M059J (cell line): ENCODE measurements around the gene NXPH4. TPM values are rescaled to one million over a fixed set of nuclear protein-coding genes. Genes with fewer than 3 reads are reported as not detected.

Source experiments
- DNase-seq: peaks from one replicate; pipeline ENCODE4 v3.0.0-alpha.2; 2012; ENCODE audit warnings: low read depth
- total RNA-seq: library from RNA; depleted of rRNA; stranded (reverse); fragments of >200 nt; shearing (Covaris generic); gene quantifications from 2 replicates; pipeline ENCODE4 v1.2.3, GENCODE V29; 2014

Gene NXPH4
- total RNA-seq, 1 experiment from 2014 or later: 6.8 TPM

DNA sequence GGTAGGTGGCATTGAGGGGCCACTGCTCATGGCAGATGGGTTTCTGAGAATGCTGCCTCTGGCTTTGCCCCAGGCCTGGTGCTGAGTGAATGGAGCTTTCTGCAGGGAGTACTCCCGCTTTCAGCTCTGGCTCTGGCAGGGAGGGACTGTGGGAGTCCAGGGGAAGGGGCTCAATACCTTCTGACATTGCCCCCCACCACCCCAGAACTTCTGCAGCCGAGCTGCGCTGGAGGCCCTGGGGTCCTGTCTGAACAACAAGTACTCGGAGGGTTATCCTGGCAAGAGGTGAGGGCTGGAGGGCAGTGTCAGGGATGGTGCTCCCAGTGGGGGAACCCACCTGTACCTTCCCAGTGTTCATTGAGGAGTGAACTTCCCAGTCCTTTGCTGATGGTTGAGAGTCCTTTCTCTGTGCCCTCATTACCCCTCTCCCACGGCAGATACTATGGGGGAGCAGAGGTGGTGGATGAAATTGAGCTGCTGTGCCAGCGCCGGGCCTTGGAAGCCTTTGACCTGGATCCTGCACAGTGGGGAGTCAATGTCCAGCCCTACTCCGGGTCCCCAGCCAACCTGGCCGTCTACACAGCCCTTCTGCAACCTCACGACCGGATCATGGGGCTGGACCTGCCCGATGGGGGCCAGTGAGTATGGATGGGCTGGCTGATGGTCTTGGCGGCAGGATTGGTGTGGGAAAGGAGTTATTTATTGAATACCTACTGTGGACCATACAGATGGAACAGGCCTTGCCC is 14.9 kb downstream of the NXPH4 start:
- DNase-seq: no peak

GRCh38 chr12:57232156-57232756 is 15.7 kb downstream of the NXPH4 start:
- no peak for DNase-seq

GRCh38 chr12:57233357-57234232 is 17.0 kb downstream of the NXPH4 start:
- DNase-seq: no peak

GRCh38 chr12:57234233-57234570 is 17.6 kb downstream of the NXPH4 start:
- no peak for DNase-seq

GRCh38 chr12:57234571-57235016 is 18.0 kb downstream of the NXPH4 start:
- no peak for DNase-seq

- no peak for DNase-seq
These were observed 18.6 kb downstream of the NXPH4 start for GRCh38 chr12:57235017-57235727.

DNA sequence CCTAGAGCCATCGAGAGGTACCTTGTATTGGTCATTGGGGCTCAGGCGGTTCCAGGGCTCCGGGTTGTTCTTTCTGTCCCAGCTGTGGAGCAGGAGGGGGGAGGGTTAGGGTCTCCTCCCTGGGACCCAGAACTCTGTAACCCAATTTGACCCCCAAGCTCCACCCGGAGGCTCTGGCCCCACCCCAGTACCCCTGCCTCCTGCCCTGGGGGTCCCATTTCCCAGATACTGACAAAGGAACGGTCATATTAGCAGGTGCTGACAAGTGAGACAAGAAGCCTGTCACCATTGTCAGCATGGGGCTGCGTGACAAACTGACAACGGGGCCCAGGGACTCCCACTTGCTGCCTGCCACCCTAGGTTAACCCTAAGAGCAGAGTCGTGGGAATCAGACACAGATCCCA is 19.1 kb downstream of the NXPH4 start:
- DNase-seq: no peak

GRCh38 chr12:57236201-57236924 is 19.8 kb downstream of the NXPH4 start:
- no peak for DNase-seq

DNA sequence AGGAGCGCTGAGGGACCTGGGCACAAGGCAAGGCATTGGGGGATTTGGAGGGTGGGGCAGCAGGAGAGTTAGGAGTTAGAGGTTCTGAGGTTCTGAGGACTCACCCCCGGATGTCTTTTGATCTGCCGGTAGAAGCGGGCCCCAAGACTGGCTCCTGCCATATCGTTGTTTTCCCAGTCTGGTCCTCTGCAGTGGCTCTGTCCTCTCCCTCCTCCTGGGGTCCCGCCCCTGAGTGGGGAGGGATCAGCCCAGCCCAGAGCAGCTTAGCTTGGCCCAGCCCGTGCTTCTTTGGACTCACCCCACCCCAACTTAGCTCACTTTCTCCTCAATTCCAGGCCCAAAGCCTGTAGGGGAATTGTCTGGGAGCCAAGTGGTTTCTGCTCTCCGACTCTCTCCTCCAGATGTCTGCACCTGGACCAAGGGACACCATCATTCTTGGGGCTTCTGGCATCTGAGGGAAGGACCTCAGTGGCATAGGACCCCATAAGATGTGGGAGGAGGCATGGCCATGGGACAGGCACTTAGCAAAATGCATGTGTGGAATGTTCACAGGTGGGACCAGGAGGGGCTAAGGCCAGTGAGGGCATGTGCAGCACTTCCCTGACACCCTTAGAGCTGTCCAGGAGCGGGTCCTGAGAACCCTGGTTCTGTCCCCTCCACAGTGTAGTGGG is 20.5 kb downstream of the NXPH4 start:
- DNase-seq: no peak

GRCh38 chr12:57237596-57237931 is 21.0 kb downstream of the NXPH4 start:
- DNase-seq: no peak

DNA sequence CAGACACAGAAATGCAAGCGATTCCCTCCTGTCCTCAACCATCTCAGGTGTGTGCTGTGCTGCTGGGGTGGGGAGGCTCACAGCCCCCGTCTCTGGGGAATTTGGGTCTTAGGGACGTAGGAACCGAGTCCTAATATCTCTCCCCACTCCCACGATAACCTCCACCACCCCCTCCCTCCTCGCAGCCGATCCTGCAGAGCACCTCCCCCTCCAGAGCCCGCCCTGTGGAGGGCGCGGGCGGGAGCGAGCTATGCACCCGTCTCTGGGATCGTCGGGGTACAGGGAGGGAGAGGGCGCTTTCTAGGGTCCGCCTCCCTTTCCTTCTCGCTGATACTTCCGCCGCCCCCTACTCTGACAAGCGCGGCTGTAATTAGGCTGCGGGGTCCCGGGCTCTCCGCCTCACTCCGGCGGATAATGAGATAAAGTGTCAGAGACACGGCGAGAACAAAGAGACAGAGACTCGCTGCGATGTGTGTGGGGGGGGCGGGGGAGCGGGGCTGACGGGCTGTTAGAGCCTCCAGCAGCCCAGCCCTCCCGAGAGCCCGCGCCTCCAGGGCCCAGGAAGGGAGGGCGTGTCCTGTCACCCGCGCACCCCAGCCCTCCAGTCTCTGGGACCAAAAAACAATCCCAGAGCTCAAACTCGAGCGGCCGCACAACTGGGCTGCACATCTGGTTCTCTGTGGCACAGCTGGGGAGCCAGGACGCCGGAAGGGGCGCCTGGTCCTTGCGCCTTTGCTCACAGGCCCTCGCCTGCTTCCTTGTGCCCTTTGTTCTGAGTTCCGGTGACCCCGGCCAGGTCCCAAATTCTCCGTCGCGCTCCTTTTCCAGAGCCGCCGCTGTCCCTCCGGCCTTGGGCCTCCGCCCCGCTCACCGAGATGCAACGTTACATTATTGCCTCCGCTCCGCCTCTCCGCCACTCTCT is 21.6 kb downstream of the NXPH4 start:
- DNase-seq: no peak

GRCh38 chr12:57238854-57239554 is 22.4 kb downstream of the NXPH4 start:
- peak; percentile 73 for DNase-seq

DNA sequence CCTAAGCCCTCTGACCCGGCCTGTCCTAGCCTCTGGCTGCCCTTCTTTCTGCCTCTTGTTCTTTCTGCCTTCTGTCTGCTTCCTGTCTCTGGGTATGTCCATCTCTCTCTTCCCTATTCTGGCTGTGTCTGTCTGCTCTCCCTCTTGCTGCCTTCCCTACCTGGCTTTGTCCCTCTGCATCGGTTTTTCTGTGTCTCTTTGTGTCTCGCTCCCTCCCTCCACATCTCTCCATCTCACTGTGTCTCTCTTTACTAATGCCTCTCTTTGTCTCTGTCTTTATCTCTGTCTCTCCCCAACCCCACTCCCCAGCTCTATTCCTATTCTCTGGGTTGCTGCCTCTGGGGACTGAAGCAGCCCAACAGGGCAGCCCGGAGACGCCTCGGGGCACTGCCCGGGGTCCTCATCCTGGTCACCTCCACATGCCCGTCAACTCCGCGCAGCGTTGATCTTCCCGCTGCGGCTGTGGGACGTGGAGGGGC is 23.0 kb downstream of the NXPH4 start:
- DNase-seq: no peak

- DNase-seq: peak; percentile 36
These were observed 23.7 kb downstream of the NXPH4 start for GRCh38 chr12:57240066-57240921.

- DNase-seq: no peak
These were observed 24.4 kb downstream of the NXPH4 start for GRCh38 chr12:57240926-57241401.

DNA sequence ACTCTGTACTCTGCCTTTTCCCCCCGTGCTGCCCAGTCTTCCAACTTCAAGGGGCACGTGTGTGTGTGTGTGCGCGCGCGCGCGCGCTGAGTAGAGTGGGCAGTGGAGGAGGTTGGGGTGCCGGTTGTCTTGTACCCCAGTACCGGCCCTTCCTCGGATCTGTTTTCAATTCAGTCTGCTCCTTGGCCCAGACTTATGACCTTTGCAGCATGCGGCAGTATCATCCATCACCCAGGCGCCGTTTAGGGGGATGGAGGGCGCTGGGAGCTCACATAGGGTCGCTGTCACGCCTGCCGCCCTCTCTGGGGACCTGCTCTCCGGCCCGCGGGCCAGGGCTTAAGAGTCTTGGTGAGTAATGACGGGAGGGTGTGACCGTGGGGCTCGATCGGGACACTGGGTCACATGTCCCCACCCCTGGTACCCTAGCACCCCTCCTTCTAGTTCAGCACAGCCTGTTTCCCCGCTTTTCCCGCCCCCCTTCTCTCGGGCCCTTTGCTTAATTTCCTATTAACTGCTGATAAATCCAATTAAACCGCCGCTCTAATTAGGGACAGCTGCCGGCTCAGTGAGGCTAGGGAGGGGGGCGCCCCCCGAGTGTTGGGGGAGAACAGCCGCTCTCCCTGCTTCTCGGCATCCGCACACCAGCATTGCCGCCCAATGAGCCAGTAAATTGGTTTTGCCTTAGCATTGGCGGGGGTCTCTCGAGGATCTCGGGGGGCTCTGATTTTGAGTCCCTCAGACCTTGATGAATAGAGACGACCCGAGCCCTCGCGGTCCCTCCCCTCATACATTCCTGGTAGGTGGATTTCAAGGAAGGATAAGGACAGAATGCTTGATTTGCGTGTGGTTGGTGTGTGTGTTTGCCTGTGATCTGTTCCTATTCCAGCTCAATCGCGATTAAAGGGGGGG is 25.1 kb downstream of the NXPH4 start:
- no peak for DNase-seq

DNA sequence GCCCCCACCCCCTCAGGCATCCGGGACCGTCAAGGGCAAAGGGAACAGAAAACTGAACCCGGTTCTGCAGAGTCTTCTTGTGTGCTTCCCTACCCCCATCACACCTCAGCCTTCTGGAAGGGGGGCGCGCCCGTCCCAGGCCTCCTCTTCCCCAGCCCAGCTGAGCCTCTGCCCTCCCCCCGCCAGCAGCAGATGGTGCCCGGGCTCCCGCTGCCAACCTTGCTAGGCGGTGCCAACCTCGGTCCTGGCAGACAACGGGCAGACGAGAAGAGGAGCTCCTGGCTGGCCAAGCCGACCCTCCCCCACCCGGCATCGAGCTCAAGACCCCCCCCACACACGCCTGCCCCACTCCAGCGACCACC is 25.7 kb downstream of the NXPH4 start:
- DNase-seq: peak; percentile 25
